Skin of body (tissue), 2 donors: Measurements from ENCODE around the gene GNG2. TPM values are rescaled to one million over a fixed set of nuclear protein-coding genes. Genes with fewer than 3 reads are reported as not detected.

Experiments
- DNase-seq: peaks from one replicate; lab custom pipeline; 2025; lab: John Stamatoyannopoulos, UW
- total RNA-seq: library from RNA; depleted of rRNA; stranded (reverse); fragments of >200 nt; gene quantifications from one replicate; pipeline ENCODE4 v1.2.3, GENCODE V29; 2014

The GNG2 gene
- total RNA-seq, 1 donor from 2014 or later = 37.5 TPM

DNA sequence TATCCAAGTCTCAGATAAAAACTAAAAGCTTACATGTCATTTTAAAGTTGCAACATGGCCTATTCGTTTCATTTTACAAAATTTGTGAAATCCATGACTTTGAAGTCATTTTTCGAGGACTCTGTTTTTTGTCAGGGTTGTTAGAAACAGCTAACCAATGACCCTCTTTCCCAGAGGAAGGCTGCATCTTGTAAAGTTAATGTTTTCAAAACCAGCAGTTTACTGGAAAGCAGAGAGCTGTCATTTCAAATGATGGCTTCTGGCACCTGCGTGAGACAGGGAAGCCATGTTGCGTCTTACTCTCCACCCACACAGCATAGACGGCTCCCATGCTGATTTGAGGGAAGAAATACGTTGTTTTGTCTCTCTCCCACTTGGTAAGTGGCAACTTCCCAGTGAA lies 78.8 kb downstream of the GNG2 start:
- DNase-seq = no peak

DNA sequence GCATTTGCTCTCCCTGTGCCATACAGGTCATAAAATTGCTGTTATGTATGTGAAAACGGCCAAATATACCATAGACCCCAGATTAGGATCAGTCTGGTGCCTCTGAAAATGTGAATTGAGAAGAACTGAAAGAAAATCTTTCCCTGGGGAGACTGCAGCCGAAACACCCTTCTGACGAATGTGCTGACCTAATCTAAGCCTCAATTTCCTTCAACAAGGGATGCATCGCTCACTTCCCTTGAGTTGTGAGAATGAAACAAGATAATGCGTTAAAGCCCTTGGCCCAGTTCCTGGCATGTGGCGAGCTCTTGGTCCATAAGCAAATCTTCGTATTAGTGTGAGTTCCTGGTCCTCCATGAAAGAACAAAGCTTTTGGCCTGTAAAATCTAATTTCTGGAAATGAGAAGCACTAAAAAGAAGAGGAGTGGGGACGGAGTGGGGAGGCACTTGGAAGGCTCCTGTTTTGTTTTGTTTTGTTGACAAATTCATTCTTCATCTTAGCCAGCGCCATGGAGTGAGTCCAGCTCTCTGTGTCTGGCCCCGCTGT lies 79.4 kb downstream of the GNG2 start:
- DNase-seq = no peak

DNA sequence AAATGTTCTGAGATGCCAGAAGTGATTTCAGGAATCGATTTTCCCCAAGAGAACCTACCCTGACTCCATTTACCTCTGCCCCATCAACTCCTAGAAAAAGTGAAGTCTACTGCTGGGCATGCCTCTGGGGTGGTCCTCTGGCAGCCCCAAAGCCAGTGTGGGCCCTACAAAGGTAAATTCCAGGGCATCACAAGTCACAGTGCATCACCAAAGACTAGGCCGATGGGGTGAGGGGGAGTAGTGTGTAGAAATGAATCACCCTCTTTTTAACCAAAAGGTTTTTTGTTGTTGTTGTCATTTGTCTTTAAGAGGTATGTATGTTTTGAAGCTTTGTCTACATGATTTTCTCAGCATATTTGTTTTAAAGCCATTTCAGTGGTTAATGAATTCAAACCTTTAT lies 82.6 kb downstream of the GNG2 start:
- no peak for DNase-seq

DNA sequence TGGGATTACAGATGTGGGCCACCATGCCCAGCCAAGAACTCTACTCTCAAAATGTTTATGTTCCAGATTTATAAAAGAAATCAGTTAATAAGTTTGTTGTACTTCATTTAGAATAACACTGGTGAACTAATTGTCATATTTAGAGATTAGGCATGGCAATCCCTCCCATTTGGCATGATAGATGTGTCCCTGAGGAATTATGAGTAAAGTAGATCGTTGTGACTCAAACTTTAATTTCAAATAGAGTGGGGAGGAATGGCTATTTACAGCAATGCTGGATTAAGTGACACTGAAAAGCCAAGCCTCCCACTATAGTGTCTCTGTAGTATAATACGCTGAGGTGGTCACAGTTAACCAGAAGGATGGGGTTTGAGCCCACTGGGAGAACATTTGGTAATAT lies 89.6 kb downstream of the GNG2 start:
- no peak for DNase-seq

DNA sequence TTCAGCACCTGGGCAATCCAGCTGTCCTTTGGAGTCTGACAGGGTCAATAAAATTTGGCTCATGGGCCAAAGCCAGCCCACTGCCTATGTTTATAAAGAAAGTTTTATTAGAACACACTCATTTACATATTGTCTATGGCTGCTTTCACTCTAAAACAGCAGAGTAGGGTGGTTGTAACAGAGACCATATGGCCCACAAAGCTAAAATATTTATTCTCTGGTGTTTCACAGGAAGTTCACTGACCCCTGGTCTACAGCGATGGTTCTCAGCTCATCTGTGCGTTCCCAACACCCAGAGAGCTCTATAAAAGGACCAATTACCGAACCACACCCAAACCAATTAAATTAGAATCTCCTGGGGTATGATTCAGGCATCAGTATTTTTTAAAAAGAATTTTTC lies 91.2 kb downstream of the GNG2 start:
- no peak for DNase-seq

DNA sequence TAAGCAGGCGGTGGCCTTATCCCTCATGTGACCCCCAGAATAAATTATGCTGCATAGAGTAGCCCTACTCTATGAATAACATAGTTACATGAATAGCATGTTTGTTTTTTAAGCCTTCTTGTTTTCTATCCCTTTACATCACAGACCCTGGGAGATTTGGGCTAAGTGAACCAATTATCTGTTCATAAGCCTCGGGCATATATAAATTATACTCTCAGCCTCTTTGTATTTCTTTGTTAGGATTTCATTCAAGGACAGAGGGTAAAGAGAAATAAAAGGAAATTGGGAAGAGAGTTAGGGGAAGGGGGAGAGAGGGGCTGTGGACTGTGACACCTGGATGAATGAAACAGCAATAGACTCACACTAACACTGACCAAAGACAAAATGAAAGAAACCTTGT lies 93.6 kb downstream of the GNG2 start:
- DNase-seq = no peak

DNA sequence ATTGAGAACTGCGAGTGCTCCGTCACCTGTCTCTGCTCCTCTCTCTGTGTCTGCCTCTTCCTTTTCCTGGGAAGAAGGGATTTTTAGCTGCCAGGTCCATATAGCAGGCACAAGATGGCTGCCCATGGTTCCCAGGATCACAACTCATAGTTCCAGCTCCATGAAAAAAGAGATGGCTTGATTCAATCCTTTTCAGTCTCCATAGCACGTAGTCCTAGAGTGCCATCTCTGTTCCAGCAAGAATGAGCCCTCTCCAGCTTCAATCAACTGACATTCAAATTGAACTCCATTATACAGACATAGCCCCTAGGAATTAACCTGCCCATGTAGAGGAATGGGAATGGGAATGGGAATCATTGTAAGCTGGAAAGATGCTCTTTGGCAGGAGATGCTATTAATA lies 94.2 kb downstream of the GNG2 start:
- no peak for DNase-seq

DNA sequence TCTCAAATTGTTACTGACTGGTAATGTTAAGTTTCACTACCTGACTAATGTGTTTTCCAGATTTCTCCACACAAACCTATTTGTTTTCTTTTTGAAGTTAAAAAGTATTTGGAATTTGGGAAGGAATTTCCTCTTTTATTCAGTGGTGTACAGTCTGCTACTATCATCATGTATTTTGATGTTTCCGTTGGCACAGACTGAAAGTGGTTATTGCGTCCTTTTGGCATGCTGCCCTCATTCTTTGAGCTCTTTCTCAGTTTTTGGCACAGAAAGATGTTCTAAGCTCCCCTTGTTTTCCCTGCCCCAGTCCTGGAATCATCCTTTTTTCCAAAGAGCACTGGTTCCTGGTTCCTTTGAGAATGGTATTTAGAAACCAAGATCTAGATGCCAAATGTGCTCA lies 97.5 kb downstream of the GNG2 start:
- no peak for DNase-seq

DNA sequence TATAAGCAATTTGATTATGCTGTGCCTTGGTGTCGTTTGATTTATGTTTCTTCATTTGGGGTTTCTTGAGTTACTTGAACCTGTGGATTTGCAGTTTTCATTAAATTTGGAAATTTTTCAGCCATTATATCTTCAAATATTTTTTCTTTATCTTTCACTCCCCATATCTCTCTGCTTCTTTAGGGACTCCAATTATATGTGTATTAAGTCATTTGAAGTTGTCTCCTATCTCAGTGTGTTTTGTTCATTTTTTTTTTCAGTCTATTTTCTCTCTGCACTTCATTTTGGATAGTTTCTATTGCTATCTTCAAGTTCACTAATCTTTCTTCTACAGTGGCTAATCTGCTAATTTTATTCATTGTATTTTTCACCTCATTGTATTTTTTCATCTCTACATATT lies 99.5 kb downstream of the GNG2 start:
- no peak for DNase-seq

DNA sequence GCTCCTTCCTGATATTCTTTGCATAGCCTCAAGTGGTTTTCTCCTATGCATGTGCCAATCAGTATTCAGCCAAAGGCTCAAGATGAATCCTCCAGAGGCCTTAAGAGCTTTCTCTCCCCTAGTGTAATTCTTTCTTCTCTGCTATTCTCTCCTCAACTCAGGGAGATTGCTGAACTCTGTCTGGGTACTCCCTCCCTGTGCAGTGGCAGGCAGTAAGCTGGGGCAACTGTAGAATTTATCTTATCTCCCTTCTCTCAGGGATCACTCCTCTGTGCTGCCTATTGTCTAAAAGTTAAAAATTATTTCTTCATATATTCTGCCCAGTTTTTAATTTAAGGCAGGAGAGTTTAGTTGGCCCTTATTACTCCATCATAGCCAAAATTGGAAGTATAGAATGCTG lies 100.5 kb downstream of the GNG2 start:
- no peak for DNase-seq

DNA sequence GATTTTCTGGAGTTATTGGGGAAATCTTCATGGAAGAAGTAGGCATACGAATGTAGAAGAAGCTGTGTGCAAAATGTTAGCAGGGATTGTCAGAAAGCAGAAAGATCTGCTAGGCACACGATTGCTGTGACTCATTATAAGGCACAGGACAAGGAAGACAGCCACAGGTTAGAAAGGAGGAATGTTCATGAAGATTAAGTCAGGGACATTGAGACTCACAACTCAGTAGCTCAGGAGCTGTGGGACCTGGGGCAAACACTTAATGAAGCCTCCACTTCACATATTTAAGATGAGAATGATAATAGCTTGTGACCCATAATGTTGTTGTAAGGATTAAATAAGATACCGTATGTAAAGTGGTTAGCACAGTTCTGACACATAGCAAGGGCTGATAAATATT lies 102.3 kb downstream of the GNG2 start:
- DNase-seq = no peak

DNA sequence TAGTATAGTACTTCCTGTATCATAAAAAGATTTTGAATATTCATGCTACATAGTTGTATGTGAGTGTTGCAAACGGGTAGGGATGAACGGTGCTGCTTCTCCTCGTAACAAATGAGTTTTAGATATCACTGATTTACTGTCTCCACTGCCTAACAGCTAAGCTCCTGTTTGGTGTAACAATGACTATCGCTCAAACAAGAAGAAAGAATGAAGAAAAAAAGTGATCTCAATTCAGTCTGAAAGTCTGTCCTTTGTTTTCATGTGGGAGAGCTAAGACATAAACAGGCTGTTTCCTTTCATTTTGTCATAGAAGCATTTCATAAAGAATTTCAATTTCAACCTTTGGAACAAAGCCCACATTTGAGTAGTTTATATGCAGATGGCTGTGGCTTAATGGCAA lies 102.9 kb downstream of the GNG2 start:
- peak; percentile 75 for DNase-seq

DNA sequence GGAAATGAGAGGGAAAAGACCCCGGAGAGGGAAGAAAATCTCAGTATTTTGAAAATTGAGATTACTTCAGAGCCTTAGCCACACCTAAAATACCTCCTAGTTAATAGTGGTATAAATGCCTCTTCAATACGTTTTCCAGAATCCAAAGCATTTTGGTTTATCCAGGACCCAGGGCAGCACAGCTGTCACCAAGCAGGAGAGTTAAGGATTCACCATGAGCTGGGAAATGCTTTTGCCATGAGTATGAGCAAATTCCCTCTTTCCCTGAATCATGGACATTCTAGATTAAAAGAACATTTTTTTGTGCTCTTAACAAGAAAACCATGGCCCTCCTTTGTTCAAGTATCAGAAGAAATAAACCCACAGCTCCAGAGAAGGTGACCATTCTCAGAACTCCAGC lies 107.1 kb downstream of the GNG2 start:
- DNase-seq = no peak

DNA sequence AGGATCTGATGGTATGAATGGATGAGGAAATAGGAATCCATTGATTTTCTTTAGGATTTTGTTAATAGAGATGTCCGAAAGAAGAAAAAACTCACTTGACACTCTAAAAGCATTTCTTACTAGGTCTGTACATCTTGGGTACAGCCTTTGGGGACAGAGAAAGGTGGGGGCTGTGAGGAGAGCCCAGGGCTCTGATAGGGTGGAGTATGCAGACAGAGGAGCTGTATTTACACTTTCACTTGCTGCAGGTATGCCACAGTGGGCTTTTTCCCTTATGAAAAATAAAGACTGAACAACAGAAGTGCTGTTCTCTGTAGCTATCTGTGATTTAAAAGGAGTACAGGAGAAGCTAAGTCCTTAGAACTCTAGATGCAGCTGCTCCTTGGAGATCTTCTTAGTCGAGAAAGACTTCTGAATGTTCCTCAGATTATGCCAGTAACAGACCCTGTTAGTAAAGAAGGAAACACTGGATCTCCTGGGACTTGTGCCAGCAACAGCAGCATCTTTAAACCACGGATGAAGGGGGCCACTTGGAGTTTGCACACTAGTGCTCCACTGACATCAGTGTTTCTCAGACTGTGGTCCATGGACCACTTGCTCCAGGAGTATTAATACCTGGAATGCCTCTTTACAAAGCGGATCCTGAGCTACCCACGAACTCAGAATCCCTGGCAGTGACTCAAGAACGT lies 109.6 kb downstream of the GNG2 start:
- DNase-seq = no peak

DNA sequence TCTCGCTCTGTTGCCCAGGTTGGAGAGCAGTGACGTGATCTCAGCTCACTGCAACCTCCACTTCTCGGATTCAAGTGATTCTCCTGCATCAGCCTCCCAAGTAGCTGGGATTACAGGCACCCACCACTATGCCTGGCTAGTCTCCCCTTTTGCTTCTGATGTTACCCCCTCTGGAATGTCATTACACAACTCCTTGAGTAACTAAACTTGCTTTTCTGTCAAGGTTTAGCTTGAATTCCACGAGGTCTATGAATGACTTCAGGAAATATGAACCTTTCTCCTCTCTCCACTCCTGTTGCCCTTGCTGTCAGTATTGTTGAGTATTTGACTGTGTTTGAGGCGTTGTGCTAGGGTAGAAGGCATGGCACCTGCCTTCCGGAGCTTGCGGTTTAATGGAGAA lies 112.2 kb downstream of the GNG2 start:
- DNase-seq = no peak

DNA sequence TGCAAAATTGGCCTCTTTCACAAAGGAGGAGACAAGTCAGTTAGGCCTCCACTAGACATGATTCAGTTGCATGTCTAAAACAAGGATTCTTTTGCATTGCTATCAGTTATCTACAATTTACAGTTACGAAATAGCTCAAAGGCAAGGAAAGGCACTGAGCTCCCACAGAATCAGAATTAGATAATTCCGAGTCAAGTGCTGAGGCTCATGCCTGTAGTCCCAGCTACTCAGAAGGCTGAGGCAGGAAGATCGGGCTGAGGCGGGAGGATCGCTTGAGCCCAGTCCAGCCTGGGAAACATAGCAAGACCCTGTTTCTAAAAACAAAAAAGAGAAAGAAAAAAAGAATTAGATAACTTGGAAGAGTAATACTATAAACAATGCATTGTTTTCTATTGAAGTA lies 116.7 kb downstream of the GNG2 start:
- DNase-seq = no peak

DNA sequence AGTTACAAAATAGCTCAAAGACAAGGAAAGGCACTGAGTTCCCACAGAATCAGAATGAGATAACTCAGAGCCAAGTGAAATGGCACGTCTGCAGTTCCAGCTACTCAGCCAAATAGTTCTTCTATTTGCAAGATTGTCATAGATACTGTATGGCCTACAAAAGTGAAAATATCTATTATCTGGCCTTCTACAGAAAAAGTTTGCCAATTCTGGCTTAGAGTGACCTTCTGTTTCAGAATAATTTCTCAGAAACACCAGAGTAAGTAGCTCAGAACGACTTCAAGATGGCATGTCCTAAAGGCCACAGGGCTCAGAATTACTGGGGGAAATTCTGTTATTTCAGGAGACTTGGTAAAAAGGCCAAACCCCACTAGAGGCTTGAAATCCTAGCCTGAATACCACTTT lies 118.3 kb downstream of the GNG2 start:
- DNase-seq = no peak

DNA sequence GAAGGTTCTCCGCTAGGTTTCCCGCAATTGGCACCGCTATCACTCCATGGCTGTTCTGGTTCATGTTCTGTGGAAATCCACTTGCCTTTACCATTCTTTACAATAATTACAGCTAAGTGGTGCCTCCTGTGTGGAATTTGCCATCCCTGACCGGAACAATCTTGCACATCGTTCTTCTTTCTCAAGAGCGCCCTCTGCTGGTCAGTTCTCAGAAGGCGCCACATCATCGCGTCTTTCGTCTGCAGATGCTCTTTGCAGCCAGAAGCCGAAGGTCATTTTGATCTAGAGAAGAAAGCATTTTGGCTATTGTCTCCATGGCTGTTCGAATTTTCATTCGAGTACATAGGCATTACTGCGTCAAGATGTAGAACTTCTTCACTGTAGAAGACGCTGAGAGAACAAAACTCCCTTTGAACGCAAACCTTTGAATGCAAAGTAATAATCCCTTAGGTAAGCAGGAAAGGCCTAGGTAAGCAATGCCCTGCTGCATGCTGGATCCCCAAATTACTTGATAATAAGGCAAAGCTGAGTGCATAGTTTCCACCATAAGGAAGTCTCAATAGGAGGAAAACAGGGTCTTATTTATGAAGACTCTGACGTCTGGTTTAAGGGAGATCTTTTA lies 118.8 kb downstream of the GNG2 start:
- peak; percentile 56 for DNase-seq

DNA sequence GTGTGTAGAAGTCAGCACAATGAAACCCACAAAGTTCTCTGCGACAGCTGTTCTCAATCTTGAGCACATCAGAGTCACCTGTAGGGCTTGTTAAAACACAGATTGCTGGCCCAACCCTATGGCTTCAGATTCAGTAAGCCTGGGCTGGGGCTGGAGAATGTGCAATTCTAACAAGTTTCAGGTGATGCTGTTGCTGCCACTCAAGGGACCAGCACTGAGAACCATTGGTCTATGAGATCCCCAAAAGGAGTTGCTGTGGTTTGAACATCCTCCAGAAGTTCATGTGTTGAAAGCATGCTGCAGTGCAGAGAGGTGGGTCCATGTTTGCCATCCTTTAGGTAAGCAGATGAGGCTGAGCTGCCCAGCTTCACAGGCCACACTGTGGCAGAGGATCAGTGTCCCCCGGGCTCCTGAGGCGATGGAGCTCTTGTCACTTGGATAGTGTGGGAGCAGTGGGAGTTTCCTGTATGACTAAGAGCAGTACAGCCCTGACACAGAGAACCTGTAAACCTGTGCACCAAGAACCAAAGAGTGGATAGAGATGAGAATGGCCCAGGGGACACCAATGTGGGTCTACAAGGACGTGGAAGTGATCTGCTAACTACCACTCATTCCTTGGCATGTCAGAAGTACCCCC lies 120.9 kb downstream of the GNG2 start:
- DNase-seq = no peak

DNA sequence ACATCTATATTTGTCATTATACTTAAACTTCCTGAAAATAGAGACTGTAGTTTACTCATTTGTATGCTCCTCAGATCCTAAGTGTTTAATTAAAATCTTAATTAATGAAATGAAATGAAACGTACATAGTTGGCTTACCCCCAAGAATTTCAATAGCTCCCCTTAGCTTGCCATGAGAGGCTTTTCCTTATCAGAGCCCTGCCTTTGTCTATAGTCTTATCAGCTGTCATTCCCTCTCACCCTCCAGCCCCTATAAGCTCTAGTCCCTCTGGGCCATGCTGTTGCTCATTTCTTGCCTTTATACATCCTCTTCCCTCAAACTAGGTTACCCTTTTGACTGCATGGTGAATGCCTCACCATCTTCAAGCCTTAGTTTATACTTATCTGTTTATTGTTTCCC lies 127.8 kb downstream of the GNG2 start:
- no peak for DNase-seq

DNA sequence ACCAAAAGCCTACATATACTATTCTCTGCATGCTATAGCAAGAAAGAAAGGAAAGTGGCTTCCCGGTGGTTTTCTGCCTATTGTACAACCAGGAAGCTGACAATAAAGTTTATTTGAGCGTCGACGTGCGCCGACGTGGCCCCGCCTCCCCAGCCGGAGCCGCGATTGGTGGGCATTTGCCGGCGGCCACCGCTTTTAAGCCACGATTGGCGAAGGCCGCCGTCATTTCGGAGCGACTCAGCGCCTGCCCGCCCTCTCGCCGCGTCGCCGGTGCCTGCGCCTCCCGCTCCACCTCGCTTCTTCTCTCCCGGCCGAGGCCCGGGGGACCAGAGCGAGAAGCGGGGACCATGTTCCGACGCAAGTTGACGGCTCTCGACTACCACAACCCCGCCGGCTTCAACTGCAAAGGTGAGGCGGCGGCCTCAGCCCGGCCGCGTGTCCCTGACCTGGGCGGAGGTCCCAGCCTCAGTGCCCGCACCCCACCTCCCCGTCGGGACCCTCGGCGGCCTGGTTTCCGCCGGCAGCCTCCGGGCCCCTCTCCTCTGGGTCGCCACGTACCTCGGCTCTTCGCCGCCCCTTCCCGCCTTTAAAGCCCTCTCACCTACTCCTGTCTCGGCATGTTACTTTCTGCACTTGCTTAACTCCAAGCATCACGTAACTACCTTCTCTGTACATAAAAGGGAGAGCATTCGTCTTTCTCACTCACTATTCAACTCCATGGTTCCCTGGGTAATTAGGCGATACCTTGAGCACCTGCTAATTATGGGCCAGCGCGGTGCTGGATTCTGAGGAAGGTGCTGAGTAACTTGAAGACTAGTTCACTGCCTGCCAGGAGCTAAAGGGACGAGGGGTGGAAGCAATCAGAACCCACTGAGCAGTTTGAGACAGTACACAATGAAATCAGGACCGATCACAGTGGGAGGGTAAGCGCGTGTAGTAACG lies 129.2 kb downstream of the GNG2 start, which contains the start of gene RTRAF:
Gene RTRAF (plus strand): TSS at position 254 of the 942 bp plus-strand sequence. CDS start 94 bp downstream, at position 348.
- peak; percentile 97 for DNase-seq

DNA sequence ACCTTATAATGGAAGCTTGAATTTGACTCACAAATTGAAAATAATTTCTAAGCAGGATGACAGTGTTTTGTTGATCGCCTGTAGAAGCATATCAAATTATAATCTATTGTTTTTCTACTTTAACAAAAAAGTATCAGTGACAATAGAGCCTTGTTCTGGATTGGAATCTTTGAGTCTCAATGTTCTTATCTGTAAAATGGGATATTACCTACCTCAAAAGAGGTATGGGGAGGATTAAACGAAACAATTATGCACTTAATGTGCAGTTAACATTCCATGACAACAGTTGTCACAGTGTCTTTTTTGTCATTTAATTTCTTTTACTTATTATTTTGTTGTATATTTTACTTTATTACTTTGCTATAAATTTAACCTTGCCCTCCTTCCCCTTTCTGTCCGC lies 130.1 kb downstream of the GNG2 start:
- DNase-seq = no peak
